Right renal pelvis (tissue), 4 donors: ENCODE measurements around the gene OSR1. TPM values are rescaled to one million over a fixed set of nuclear protein-coding genes. Genes with fewer than 3 reads are reported as not detected.
A peak's percentile ranks its signal among the peaks of the same experiment; 100 is the strongest.

Experiments
- DNase-seq, 4 donors: peaks; one replicate each; pipeline ENCODE4 v3.0.0-alpha.2; 2013; ENCODE audit warnings: low read depth in 4 of 4, low spot score in 3 of 4, missing footprints in 1 of 4
- polyA plus RNA-seq, 4 donors: library from polyadenylated mRNA; unstranded; fragments of 120-200 nt; gene quantifications; one replicate each; pipeline ENCODE4 v1.2.1, GENCODE V29; 2013; ENCODE audit not compliant: insufficient read length in 4 of 4

Gene OSR1
- polyA plus RNA-seq, 4 donors, result 4.7 to 10.9 (median 6.7) TPM

GRCh38 chr2:19359456-19359855 is 1.0 kb upstream of the OSR1 start:
- DNase-seq, result no peak

GRCh38 chr2:19359021-19359357 is 566 bp upstream of the OSR1 start:
- no peak for DNase-seq

DNA sequence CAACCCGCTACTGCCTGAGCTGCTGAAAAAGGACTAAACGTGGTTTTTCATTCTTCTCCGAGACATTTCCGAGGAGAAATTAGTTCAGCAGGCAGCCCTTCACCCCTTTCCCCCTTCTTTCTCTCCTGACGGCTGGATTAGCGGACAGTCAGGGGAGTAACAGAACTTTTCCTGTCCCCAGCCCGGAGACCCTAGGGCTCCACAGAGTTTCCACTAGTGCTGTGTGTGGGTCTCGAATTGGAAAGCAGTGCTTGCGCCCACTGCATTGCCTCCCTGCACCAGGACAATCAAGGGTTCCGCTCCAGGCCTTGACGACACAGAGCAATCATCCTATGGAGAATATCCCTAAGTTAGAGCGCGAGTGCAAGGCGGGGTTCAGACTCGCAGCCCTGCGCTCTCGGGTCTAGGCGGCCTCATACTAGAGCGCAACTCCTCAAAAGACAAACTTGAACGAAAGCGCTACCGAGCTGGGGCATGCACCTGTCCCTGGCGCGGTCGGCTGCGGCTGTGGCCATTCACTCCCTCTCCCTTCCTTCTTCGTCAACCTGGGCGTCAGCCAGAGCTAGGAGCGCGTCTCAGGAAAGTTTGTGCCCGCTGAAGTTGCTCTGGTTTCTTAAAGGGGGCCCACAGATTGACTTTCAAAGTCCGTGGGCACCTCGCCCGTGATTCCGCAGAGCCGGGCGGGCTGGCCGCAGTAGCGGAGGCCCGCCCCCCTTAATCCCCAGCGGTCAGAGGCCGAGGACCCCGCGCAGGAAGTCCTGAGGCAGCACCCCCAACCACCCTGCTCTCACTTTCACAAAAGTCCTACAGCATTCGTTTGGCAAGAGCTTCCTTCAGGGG is 801 bp downstream of the OSR1 start:
- DNase-seq, result peak in 1 of 4 donors; percentile 44

- DNase-seq, result no peak
Measured at GRCh38 chr2:19356545-19357401, 1.6 kb downstream of the OSR1 start.

- no peak for DNase-seq
Measured at GRCh38 chr2:19355931-19356544, 2.4 kb downstream of the OSR1 start.

- no peak for DNase-seq
Measured at GRCh38 chr2:19355416-19355821, 3.0 kb downstream of the OSR1 start.

DNA sequence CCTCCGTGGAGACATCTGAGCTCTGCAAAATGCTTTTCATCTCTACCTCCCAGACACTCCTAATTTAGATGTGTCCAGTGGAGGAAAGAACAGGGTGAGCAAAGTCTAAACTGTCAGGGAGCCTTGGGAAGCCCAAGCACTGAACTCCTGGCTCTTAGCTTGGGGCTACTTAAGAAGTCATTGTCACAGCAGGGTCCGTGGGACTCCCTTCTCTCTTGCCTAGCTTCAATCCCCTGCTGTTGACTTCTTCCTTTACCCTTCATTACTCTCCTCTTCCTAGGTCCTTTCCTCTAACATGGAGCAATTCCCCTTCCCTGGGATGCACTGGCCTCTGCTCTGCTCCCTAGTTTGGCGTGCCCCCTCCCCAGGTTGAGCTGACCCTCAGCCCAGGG is 3.4 kb downstream of the OSR1 start:
- no peak for DNase-seq

DNA sequence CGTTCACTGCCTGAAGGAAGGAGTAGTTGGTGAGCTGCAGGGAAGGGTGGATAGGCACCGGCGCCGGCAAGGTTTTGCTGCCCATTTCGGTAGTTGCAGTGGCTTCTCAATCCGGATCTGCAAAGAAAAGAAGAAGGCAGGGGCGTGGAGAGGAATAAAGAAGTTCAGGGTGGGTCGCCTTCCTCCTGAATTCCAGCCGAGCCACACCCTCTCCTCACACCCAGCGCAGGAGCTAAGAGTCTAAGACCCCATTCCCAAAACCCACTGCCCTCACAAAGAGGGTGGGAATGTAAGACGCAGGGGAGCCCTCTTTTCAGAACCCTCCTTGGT is 4.7 kb downstream of the OSR1 start:
- no peak for DNase-seq

- no peak for DNase-seq
Measured at GRCh38 chr2:19352946-19353720, 5.3 kb downstream of the OSR1 start.

- DNase-seq, result no peak
Measured at GRCh38 chr2:19351899-19352697, 6.3 kb downstream of the OSR1 start.

GRCh38 chr2:19351499-19351898 is 6.9 kb downstream of the OSR1 start:
- no peak for DNase-seq

DNA sequence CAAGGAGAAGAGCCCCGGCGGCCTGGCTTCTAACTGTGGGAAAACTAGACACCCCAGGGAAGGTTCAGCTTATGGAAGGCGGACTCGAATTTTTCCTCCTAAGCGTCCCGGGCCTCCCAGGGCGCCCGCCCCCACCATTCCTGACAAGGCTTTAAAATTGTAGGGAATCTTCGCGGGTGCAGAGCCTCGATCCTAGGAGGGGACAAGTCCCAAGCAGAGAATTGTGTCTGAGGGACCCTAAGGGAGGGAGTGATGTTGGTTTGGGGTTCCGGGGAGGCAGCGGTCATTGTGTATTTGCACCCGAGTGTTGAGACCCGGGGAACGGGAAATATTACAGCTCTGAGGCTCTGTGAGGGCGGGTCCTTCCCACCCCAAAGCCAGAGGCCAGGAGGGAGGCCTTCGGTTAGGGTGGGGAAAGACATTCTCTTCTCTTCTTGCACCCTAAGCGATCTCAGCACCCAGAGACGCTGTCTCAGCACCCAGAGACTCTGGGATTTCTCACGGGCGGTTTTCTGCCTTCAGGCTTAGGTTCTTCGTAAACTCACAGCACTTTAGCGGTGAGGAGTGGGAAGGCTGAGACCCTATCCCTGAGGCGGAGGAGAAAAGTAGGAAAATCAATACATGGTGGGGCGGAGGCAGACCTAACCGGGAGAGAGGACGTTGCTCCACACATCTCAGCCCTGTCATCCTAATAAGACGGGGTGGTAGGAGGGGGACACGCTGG is 7.6 kb downstream of the OSR1 start:
- DNase-seq, result no peak

DNA sequence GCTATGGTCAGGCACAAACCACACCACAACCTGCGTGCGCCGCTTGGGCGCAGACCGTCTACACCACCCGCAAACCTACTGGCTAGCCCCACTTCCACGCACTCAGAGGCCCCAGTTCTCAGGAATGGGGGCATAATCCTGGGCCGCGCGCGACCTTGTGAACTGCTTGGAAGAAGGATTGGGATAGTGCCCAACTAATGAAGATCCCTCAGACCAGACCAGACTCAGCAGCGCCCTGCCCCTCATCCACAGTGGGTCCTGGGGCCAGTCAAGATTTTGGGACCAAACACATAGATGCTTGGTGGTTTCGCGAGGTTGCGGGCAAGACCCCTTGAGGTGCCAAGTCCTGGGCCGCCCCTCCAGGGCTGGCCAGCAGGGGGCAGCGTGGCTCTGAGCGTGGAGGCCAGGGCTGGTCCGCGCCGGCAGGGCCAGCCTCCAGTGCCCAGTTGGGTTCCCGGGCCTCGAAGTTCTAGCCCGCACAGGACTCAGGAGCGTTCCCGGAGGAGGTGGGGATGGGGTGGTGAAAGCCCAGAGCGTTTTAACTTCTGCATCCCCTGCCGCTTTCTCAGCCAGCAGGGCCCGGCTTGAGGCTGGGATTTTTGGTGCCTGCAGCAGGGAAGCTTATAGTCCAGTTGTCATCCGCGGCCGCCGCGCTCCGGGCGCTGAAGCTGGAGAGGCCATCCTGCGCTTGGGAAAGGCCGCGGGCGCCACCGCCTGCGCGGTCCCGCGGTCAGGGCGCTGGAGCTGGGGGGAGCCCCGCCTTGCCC is 8.3 kb downstream of the OSR1 start:
- DNase-seq, result no peak

- no peak for DNase-seq
Measured at GRCh38 chr2:19348692-19349091, 9.7 kb downstream of the OSR1 start.

DNA sequence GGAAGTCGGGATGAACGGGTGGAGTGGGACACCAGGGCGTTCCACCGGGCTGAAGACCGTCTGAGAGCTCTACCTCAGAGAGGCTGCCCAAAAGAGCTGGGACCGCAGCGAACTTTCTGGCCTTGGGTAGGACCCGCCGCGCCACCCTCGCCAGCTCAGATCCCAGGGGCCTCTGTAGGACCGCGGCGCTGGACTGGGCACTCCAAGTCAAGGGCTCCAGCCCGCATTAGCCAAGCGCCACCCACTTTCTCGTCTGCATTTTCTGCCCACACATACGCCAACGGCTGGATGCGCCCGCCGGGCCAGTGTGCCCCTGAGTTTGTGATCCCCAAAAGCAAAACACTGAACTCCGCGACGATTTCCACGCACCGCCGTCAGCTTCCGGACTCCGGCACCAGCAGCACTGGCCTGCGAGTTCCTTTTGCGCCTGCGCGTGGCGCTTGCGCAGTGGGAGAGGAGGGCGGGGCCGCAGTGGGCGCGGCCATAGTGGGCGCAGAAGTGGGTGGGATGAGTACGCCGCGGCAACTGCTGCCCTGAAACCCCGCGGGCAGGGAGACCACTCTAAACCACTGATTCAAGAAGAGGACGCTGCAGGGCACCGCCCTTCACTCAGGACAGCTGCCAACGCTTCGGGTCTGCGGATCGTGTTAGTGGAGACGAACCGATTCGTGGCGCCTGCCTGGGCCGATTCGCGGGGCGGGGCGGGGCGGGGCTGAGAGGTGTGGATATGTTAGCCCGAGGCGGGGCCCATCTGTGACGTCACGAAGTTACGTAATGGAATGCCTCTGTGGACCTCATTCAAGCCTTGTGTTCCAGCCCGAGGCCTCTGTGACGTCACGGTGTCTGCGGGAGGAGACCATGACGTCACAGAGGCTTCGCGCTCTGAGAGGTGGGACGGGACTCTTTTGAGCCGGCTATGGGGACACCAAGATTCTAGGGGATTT is 10.5 kb downstream of the OSR1 start:
- peak; percentile 90 to 99 (median 94) for DNase-seq

- no peak for DNase-seq
Measured at GRCh38 chr2:19346983-19347618, 11.3 kb downstream of the OSR1 start.

DNA sequence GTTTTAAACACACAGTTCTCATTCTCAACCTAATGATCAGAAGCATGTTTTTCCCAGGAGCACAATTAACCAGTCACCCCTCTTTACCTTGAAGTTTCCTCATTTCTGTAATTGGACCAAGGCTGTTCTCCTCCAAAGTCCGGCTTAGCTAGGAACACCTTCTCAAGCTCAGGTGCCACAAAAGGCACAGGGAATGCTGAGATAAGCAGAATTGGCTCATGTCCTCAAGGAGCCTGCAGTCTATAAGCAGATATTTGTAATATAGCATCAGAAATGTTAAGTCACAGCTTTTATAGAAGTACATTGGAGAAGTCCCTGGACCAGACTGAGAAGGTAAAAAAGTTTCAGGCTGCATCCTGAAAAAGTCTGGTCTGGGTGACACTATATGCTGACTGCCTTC is 20.7 kb downstream of the OSR1 start:
- no peak for DNase-seq
